Thoracic aorta (tissue), 2 donors: Measurements from ENCODE around the gene SH3BP4. TPM values are rescaled to one million over a fixed set of nuclear protein-coding genes. Genes with fewer than 3 reads are reported as not detected.

Experiments
- ATAC-seq: fragments of 150-250 bp; one replicate; pipeline ENCODE4 v1.8.0; 2017; ENCODE audit warnings: low read depth; ENCODE audit not compliant: insufficient number of reproducible peaks, low FRiP score
- DNase-seq: peaks from one replicate; pipeline ENCODE4 v3.0.0-alpha.2; 2020; ENCODE audit warnings: low spot score
- H3K27ac ChIP-seq, 2 donors: fragments of 200-600 bp; sonication (generic); 1 replicate in 1 of 2; 2 replicates in 1 of 2; pipeline ENCODE4 v1.5.1; 2016; ENCODE audit warnings: mild to moderate bottlenecking in 2 of 2, moderate library complexity in 2 of 2
- H3K27me3 ChIP-seq: fragments of 200-600 bp; sonication (generic); replicated peaks from 2 replicates; pipeline ENCODE4 v1.6.0; 2016; ENCODE audit warnings: mild to moderate bottlenecking; ENCODE audit not compliant: insufficient read depth
- H3K36me3 ChIP-seq: fragments of 200-600 bp; sonication (generic); one replicate; pipeline ENCODE4 v1.5.1; 2016
- H3K4me1 ChIP-seq, 2 donors: fragments of 200-600 bp; sonication (generic); 1 replicate in 1 of 2; 2 replicates in 1 of 2; pipeline versions ENCODE4 v1.5.1 to v1.6.0; 2016; ENCODE audit warnings: low read depth in 2 of 2, mild to moderate bottlenecking in 1 of 2; ENCODE audit not compliant: control insufficient read depth in 1 of 2
- H3K4me3 ChIP-seq: fragments of 200-600 bp; sonication (generic); 2 replicates; pipeline ENCODE4 v1.5.1; 2016; ENCODE audit warnings: mild to moderate bottlenecking
- H3K9me3 ChIP-seq: fragments of 200-600 bp; sonication (generic); 2 replicates; pipeline ENCODE4 v1.5.1; 2016
- total RNA-seq, 2 donors: library from RNA; depleted of rRNA; stranded (reverse); fragments of >200 nt; gene quantifications; one replicate each; pipeline versions ENCODE4 v1.1.0 to v1.2.3, GENCODE V29; 2016
- TF ChIP-seq, protein P1 (sequence below): fragments of 200-600 bp; sonication (generic); IDR thresholded peaks from one replicate; pipeline ENCODE4 v1.5.1; 2019; ENCODE audit warnings: antibody characterized with exemption

Gene SH3BP4
- total RNA-seq, 2 donors from 2014 or later = 24.0 to 32.4 TPM

DNA sequence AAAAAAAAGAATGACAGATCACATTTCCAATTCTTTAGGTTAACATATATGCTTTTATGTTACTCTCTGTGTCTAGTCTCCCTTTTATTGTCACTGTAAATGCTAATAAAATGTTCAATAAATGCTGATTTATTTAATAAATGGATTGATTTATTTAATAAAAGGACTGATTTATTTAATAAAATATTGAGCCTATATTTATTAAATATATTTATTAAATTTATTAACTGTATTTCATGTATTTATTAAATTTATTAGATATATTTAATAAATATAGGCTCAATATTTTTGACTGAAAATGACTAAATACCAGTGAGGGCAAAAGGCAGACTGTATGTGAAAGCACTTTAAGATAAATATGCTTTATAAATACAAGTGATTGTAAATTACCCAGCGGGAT, 142.6 kb downstream of the SH3BP4 start:
- TF ChIP-seq, protein P1, sequence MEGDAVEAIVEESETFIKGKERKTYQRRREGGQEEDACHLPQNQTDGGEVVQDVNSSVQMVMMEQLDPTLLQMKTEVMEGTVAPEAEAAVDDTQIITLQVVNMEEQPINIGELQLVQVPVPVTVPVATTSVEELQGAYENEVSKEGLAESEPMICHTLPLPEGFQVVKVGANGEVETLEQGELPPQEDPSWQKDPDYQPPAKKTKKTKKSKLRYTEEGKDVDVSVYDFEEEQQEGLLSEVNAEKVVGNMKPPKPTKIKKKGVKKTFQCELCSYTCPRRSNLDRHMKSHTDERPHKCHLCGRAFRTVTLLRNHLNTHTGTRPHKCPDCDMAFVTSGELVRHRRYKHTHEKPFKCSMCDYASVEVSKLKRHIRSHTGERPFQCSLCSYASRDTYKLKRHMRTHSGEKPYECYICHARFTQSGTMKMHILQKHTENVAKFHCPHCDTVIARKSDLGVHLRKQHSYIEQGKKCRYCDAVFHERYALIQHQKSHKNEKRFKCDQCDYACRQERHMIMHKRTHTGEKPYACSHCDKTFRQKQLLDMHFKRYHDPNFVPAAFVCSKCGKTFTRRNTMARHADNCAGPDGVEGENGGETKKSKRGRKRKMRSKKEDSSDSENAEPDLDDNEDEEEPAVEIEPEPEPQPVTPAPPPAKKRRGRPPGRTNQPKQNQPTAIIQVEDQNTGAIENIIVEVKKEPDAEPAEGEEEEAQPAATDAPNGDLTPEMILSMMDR = no peak
- H3K4me3 ChIP-seq = no peak overlapping the region
- H3K36me3 ChIP-seq = no peaks in the 10 kb centered on the region
- H3K4me1 ChIP-seq = no peaks in the 10 kb centered on the region
- no peaks in the 10 kb centered on the region for H3K27me3 ChIP-seq
- H3K27ac ChIP-seq = no peak overlapping the region
- no peak for ATAC-seq
- no peak for DNase-seq
- no peaks in the 10 kb centered on the region for H3K9me3 ChIP-seq

DNA sequence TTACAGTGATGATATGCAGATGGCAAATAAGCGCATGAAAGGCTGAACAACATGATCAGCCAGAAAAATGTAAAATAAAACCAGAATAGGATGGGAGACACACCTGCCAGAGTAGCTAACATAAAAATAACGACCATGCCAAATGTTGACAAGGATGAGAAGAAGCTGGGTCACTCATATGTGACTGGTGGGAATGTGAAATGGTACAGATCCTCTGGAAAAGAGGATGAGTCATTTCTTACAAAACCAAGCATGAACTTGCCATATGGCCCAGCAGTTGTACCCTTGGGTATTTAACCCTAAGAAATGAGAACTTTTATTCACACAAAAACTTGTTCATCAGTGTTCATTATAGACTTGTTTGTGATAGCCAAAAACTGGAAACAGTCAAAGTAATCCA, 143.8 kb downstream of the SH3BP4 start:
- Histone ChIP-seq H3K27me3 (no peaks in the 10 kb centered on the region), H3K36me3 (no peaks in the 10 kb centered on the region), H3K27ac (no peak overlapping the region), H3K4me1 (no peaks in the 10 kb centered on the region), H3K4me3 (no peak overlapping the region), H3K9me3 (no peaks in the 10 kb centered on the region)
- no peak for DNase-seq
- TF ChIP-seq, protein P1 = no peak
- ATAC-seq = no peak

DNA sequence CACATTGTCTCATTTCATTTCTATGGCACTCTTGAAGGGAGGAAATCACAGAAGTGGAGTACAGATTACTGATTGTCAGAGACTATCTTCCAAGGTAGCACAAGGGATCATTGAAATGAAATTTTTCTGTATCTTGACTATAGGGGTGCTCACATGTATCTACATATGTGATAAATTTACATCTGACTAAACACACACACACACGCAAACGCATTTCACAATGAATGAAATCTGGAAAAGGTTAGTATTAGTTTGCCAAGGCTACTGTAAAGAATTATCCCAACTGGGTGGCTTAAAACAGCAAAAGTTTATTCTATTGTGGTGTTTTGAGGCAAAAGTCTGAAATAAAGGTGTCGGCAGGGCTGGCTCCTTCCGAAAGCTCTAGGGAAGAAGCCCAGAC, 144.6 kb downstream of the SH3BP4 start:
- no peak for DNase-seq
- TF ChIP-seq, protein P1 = no peak
- ATAC-seq = no peak
- Histone ChIP-seq H3K4me1 (no peaks in the 10 kb centered on the region), H3K4me3 (no peak overlapping the region), H3K36me3 (no peaks in the 10 kb centered on the region), H3K27me3 (no peaks in the 10 kb centered on the region), H3K9me3 (no peaks in the 10 kb centered on the region), H3K27ac (no peak overlapping the region)

DNA sequence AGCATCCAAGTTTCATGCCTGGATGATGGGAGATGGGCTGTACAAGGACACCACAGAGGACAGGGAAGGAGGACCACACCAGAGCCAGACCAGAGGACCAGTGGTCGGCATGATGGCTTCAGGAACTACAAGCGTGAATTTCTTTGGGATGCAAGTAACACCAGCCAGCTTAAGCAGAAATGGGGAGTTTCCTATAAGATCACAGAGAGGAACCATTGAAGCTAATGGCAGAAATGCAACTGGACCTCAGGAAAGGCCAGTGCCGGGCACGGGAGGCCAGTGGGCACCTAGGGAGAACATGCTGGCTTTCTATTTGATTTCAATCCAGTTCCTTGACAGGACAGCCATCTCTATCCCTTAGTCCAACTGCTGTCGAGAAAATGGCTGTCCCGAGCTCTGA, 145.4 kb downstream of the SH3BP4 start:
- TF ChIP-seq, protein P1 = no peak
- H3K4me3 ChIP-seq = no peak overlapping the region
- H3K36me3 ChIP-seq = no peaks in the 10 kb centered on the region
- DNase-seq (no peak), ATAC-seq (no peak)
- no peaks in the 10 kb centered on the region for H3K9me3 ChIP-seq
- H3K27ac ChIP-seq = no peak overlapping the region
- H3K27me3 ChIP-seq = no peaks in the 10 kb centered on the region
- H3K4me1 ChIP-seq = no peaks in the 10 kb centered on the region

DNA sequence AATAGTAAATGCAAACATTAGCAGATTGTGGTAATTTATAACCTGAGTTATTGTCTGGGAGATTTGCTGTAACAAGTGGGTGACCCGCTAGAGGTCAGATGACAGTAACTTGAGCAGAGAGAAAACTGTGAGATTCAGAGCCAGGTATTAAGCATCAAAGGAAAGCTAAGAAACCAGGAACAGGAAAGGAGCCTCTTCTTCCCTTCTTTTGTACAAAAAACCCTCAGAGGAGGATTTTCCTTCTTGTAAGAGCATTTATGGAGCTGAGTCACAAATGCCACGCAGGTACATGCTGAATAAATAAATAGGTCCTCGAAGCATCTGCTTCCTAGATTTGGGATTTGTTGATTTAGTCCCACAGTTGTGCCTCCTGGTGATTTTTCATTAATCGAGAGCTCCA, 146.5 kb downstream of the SH3BP4 start:
- no peak overlapping the region for H3K27ac ChIP-seq
- DNase-seq (no peak), ATAC-seq (no peak)
- H3K36me3 ChIP-seq = no peaks in the 10 kb centered on the region
- TF ChIP-seq, protein P1 = no peak
- no peak overlapping the region for H3K4me3 ChIP-seq
- peaks cover 0 to 6% of the 10 kb centered on the region in 2 donors for H3K4me1 ChIP-seq
- H3K27me3 ChIP-seq = no peaks in the 10 kb centered on the region
- no peaks in the 10 kb centered on the region for H3K9me3 ChIP-seq
